Kasumi-1 (cell line): ENCODE data around the gene MARK3.

Experiments used
- DNase-seq, 2 experiments: peaks; one replicate each; lab custom pipeline; 2025; lab: John Stamatoyannopoulos, UW

The MARK3 gene

DNA sequence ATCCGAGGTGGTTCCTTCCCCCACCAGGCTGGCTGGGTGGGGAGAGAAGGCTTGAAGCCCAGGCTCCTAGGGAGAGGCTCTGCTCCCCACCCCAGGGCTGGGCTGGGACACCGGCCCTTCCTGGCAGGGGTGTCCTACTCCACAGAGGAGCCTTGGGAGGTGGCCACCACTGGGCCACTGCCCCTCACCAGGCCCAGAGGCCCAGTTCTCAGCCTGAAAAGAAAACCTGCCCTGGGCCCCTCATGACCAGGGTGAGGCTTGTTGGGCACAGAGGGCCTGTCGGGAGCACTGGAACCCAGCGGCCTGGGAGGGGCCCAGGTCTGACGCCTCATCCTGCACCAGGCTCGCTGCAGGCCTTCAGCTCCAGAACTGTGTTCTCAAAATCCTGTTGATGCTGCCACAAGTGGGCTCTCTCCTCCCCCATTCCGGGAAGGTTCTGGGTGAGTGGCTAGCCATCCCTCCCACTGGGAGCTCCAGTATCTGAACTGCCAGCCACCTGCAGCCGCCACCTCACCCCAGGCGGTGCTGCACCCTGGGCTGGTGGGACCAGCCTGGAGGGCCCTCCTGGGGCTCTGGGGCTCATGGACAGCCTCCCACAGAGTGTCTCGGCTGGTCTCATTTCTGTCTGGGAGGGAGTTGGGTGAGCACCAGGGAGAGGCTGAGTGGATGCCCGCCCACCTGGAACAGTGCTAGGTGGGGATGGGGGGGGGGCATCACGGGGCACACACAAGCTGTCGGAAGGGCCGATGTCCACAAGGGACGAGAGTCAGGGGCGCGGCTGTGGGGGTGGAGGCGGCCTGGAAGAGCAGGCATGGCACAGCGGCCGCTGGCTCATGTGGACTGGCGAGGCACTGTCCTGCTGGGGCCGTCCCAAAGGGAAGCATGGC is 165.5 kb downstream of the MARK3 start:
- DNase-seq = no peak

DNA sequence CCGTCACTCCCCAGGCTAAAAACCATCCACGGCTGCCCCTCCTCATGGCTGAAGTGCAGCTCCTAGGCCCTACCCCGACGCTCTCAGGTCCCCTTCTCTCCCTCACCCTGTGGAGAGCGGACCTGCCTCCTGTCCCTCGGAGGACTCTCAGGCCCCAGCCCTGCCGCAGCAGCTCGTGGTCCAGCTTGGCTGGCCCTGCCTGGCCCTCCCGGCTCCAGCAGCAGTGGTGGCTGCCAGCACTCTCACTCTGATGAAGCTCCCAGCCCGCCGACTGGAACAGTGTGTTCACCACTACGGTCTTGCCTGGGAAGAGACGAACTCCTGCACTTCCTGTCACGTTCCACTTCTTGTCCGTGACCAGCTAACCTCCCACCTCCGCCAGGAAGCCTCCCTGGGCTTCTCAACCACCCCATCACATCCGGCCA is 166.1 kb downstream of the MARK3 start:
- DNase-seq = no peak

DNA sequence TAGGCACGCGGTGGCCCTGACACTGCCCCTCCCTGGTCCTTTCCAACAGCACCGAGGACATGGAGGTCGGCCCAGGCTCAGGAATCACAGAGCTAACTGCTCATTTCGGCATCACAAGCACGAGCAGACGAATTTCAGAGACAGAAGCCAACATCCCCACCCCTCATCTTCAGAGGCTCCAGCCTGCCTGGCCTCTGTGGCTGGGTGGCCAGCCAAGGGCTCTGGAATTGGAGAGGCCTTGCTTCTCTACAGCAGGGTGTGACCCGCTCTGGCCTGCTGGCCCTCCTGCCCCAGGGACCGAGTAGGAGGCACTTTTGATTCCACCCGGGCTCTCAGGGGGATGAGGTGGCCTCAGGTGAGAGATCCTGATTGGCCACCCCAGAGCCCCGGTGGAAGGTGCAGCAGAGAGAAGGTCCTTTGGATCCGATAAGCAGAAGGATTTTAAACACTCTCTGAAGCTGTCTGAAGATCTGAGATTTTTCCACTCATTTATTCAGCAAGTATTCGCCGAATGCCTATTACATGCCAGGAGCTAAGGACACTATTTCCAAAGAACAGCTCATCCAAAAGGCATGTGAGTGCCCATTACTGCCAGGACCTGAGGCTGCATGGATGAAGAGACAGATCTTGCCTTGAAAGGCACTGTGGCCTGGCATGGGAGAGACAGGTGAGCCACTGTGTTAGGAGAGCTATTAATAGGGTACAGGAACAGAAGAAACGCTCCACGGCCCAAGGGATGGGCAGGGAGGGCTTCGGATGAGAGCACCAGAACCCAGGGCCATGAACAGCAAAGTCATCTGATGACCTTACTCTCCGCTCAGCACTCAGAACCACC is 167.0 kb downstream of the MARK3 start:
- DNase-seq = no peak

DNA sequence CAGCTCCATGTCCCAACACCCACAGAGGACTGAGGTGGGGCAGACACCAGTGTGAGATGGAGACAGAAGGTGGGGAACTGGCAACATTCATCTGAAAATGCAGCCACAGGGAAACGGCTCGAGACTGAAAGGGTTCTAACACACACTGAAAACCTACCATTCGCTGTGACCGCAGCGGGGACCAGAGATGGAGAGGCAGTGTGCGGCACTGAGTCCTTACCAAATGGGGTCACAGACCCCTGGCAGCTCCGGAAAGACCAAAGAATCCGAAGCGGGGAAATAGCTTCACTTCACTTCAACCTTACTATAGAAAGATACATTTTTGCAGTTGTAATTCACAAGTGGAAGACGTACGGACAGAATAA is 167.6 kb downstream of the MARK3 start:
- no peak for DNase-seq
